GM23338 (cell line): ENCODE results near the gene TNFSF12. TPM values are rescaled to one million over a fixed set of nuclear protein-coding genes. Genes with fewer than 3 reads are reported as not detected.
A peak's percentile ranks its signal among the peaks of the same experiment; 100 is the strongest.

Source experiments
- ATAC-seq: fragments of 200-7000 bp; cut with Tn5 transposase; 3 replicates; pipeline ENCODE4 v1.9.1; 2020
- DNase-seq: peaks from one replicate; pipeline ENCODE4 v3.0.0-alpha.2; 2015; ENCODE audit warnings: low spot score
- H2AFZ ChIP-seq: fragments of 200-600 bp; sonication (generic); 2 replicates; pipeline ENCODE4 v1.8.0; 2016; ENCODE audit warnings: antibody characterized with exemption, mild to moderate bottlenecking, moderate library complexity
- H3F3A ChIP-seq: fragments of 200-600 bp; sonication (generic); replicated peaks from 2 replicates; pipeline ENCODE4 v1.8.0; 2017; ENCODE audit warnings: antibody characterized with exemption, mixed run types, low read depth
- H3K27ac ChIP-seq: fragments of 200-600 bp; sonication (generic); 2 replicates; pipeline ENCODE4 v1.6.1; 2016; ENCODE audit warnings: low read depth
- H3K27me3 ChIP-seq: fragments of 200-600 bp; sonication (generic); 2 replicates; pipeline ENCODE4 v1.8.0; 2016; ENCODE audit warnings: mild to moderate bottlenecking, mixed run types, moderate library complexity; ENCODE audit not compliant: insufficient read depth
- H3K36me3 ChIP-seq: fragments of 200-600 bp; sonication (generic); 2 replicates; pipeline ENCODE4 v1.8.0; 2016; ENCODE audit warnings: mild to moderate bottlenecking; ENCODE audit not compliant: insufficient read depth
- H3K4me1 ChIP-seq: fragments of 200-600 bp; sonication (generic); 2 replicates; pipeline ENCODE4 v1.8.0; 2016; ENCODE audit warnings: mild to moderate bottlenecking, moderate library complexity; ENCODE audit not compliant: insufficient read depth
- H3K4me2 ChIP-seq: fragments of 200-600 bp; sonication (generic); 2 replicates; pipeline ENCODE4 v1.7.1; 2017; ENCODE audit warnings: mixed run types
- H3K4me3 ChIP-seq: fragments of 200-600 bp; sonication (generic); 2 replicates; pipeline ENCODE4 v1.6.1; 2016; ENCODE audit warnings: mixed run types
- H3K79me2 ChIP-seq: fragments of 200-600 bp; sonication (generic); replicated peaks from 2 replicates; pipeline ENCODE4 v1.8.0; 2017; ENCODE audit warnings: mild to moderate bottlenecking; ENCODE audit not compliant: insufficient read depth
- H3K9me2 ChIP-seq: fragments of 200-600 bp; sonication (generic); 2 replicates; pipeline ENCODE4 v1.8.0; 2017; ENCODE audit not compliant: insufficient read depth
- H4K20me1 ChIP-seq: fragments of 200-600 bp; sonication (generic); replicated peaks from 2 replicates; pipeline ENCODE4 v1.8.0; 2017; ENCODE audit warnings: mild to moderate bottlenecking; ENCODE audit not compliant: insufficient read depth
- H3K27ac Mint-ChIP-seq: 2 replicates; pipeline ENCODE4 v1.8.0; 2020; ENCODE audit warnings: inconsistent platforms, mild to moderate bottlenecking, moderate library complexity, mixed read lengths
- H3K27me3 Mint-ChIP-seq: 3 replicates; pipeline ENCODE4 v1.8.0; 2022; ENCODE audit warnings: low read depth, mild to moderate bottlenecking, moderate library complexity, mixed read lengths, inconsistent platforms; ENCODE audit not compliant: insufficient read depth, poor library complexity
- H3K36me3 Mint-ChIP-seq: 3 replicates; pipeline ENCODE4 v1.8.0; 2021; ENCODE audit warnings: low read depth, mild to moderate bottlenecking, inconsistent platforms, moderate library complexity, mixed read lengths
- H3K4me1 Mint-ChIP-seq: 3 replicates; pipeline ENCODE4 v1.8.0; 2020; ENCODE audit warnings: mild to moderate bottlenecking, inconsistent platforms, mixed read lengths
- H3K4me3 Mint-ChIP-seq: 3 replicates; pipeline ENCODE4 v1.8.0; 2021; ENCODE audit warnings: moderate library complexity, mild to moderate bottlenecking, inconsistent platforms, mixed read lengths
- H3K9me3 Mint-ChIP-seq: 3 replicates; pipeline ENCODE4 v1.8.0; 2020; ENCODE audit warnings: moderate library complexity, mild to moderate bottlenecking, inconsistent platforms, mixed read lengths
- POLR2AphosphoS5 ChIP-seq: IDR thresholded peaks from 2 replicates; pipeline ENCODE4 v1.6.1; 2016; ENCODE audit warnings: antibody characterized with exemption, low read depth
- long read RNA-seq: library from polyadenylated mRNA; unstranded; transcript quantifications from one replicate; pipeline ENCODE4 v2.0.0, GENCODE V29; 2020; ENCODE audit not compliant: unreplicated experiment
- polyA plus RNA-seq: library from polyadenylated mRNA; unstranded; fragments of >200 nt; fragmentation: Nextera tagmentation; extraction: Ambion mirVana; gene quantifications from 2 replicates; pipeline ENCODE4 v1.2.1, GENCODE V29; 2016
- total RNA-seq: library from RNA; depleted of rRNA; stranded (reverse); fragments of >200 nt; shearing (Covaris generic); gene quantifications from 2 replicates; pipeline ENCODE4 v1.2.3, GENCODE V29; 2014; rRNA removed
- TF ChIP-seq, protein P1 (sequence below): fragments of 250-450 bp; sonication (Bioruptor Pico); IDR thresholded peaks from 2 replicates; pipeline ENCODE4 v1.5.0; 2020; ENCODE audit warnings: mild to moderate bottlenecking, moderate library complexity

Gene TNFSF12, protein sequence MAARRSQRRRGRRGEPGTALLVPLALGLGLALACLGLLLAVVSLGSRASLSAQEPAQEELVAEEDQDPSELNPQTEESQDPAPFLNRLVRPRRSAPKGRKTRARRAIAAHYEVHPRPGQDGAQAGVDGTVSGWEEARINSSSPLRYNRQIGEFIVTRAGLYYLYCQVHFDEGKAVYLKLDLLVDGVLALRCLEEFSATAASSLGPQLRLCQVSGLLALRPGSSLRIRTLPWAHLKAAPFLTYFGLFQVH
- total RNA-seq: 1.6 and 6.0 TPM in 2 replicates
- 3.5 and 5.1 TPM in 2 replicates for polyA plus RNA-seq
- long read RNA-seq: 0 reads

DNA sequence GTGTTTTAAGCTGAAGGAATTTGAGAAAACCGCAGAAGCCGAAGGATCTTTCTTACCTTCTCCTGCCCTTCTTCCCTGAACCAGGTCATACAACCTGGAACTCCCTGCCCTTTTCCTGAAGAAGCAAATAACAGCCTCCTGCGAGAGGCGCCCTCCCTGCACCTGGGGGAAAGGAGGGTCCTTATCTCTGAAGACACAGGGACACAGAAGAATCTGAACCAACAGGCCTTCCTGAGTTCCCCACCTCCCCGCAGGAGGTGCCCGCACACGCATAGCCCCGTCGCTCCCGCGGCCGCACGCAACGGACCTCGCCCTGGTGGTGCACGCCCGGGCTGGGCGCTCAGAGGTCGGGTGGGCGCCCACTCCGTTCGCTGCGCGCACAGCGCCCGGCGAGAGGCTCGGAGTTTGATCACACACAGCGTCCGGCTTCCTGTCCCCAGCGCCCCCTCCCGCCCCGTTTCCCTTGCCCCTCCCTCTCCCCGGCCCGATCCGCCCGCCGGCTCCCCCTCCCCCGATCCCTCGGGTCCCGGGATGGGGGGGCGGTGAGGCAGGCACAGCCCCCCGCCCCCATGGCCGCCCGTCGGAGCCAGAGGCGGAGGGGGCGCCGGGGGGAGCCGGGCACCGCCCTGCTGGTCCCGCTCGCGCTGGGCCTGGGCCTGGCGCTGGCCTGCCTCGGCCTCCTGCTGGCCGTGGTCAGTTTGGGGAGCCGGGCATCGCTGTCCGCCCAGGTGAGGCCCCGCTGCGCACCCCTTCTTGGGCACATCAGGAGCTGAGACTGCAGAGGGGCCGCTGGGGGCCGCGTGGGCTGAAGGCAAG, at the start of gene TNFSF12:
Gene TNFSF12 (plus strand): TSS at position 474 of the 816 bp plus-strand sequence. CDS start 96 bp downstream, at position 570.
- H3K27ac Mint-ChIP-seq: no peak within 1 kb of the TSS
- no peak within 1 kb of the TSS for H3K27ac ChIP-seq

More for the DNA sequence above, at the start of gene TNFSF12:
- Histone ChIP-seq H3K4me3 (peak within 1 kb of the TSS; percentile 84), H3K36me3 (no peaks in the 10 kb centered on the region), H3K79me2 (no peaks in the 10 kb centered on the region), H3K4me2 (peak within 1 kb of the TSS; percentile 90), H3F3A (peaks cover 14% of the 10 kb centered on the region), H3K27me3 (peaks cover 13% of the 10 kb centered on the region), H4K20me1 (no peaks in the 10 kb centered on the region), H3K9me2 (no peaks in the 10 kb centered on the region), H2AFZ (peak within 1 kb of the TSS; percentile 99), H3K4me1 (peaks cover 5% of the 10 kb centered on the region; the same call in 1 of the 2 replicates)
- Mint-ChIP-seq H3K4me1 (peaks cover 6% of the 10 kb centered on the region; the same call in 1 of the 3 replicates), H3K4me3 (peak within 1 kb of the TSS; percentile 80), H3K27me3 (peaks cover 8% of the 10 kb centered on the region), H3K36me3 (no peaks in the 10 kb centered on the region), H3K9me3 (no peaks in the 10 kb centered on the region)
- DNase-seq: peak; percentile 68
- peak; percentile 87 for ATAC-seq
- TF ChIP-seq, protein P1, sequence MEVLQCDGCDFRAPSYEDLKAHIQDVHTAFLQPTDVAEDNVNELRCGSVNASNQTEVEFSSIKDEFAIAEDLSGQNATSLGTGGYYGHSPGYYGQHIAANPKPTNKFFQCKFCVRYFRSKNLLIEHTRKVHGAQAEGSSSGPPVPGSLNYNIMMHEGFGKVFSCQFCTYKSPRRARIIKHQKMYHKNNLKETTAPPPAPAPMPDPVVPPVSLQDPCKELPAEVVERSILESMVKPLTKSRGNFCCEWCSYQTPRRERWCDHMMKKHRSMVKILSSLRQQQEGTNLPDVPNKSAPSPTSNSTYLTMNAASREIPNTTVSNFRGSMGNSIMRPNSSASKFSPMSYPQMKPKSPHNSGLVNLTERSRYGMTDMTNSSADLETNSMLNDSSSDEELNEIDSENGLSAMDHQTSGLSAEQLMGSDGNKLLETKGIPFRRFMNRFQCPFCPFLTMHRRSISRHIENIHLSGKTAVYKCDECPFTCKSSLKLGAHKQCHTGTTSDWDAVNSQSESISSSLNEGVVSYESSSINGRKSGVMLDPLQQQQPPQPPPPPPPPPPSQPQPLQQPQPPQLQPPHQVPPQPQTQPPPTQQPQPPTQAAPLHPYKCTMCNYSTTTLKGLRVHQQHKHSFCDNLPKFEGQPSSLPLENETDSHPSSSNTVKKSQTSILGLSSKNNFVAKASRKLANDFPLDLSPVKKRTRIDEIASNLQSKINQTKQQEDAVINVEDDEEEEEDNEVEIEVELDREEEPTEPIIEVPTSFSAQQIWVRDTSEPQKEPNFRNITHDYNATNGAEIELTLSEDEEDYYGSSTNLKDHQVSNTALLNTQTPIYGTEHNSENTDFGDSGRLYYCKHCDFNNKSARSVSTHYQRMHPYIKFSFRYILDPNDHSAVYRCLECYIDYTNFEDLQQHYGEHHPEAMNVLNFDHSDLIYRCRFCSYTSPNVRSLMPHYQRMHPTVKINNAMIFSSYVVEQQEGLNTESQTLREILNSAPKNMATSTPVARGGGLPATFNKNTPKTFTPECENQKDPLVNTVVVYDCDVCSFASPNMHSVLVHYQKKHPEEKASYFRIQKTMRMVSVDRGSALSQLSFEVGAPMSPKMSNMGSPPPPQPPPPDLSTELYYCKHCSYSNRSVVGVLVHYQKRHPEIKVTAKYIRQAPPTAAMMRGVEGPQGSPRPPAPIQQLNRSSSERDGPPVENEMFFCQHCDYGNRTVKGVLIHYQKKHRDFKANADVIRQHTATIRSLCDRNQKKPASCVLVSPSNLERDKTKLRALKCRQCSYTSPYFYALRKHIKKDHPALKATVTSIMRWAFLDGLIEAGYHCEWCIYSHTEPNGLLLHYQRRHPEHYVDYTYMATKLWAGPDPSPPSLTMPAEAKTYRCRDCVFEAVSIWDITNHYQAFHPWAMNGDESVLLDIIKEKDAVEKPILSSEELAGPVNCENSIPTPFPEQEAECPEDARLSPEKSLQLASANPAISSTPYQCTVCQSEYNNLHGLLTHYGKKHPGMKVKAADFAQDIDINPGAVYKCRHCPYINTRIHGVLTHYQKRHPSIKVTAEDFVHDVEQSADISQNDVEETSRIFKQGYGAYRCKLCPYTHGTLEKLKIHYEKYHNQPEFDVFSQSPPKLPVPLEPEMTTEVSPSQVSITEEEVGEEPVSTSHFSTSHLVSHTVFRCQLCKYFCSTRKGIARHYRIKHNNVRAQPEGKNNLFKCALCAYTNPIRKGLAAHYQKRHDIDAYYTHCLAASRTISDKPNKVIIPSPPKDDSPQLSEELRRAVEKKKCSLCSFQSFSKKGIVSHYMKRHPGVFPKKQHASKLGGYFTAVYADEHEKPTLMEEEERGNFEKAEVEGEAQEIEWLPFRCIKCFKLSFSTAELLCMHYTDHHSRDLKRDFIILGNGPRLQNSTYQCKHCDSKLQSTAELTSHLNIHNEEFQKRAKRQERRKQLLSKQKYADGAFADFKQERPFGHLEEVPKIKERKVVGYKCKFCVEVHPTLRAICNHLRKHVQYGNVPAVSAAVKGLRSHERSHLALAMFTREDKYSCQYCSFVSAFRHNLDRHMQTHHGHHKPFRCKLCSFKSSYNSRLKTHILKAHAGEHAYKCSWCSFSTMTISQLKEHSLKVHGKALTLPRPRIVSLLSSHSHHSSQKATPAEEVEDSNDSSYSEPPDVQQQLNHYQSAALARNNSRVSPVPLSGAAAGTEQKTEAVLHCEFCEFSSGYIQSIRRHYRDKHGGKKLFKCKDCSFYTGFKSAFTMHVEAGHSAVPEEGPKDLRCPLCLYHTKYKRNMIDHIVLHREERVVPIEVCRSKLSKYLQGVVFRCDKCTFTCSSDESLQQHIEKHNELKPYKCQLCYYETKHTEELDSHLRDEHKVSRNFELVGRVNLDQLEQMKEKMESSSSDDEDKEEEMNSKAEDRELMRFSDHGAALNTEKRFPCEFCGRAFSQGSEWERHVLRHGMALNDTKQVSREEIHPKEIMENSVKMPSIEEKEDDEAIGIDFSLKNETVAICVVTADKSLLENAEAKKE (CRISPR knock-in tag): no peak
- TF ChIP-seq POLR2AphosphoS5: peak; percentile 70
